Measurements from ENCODE around the gene NDUFS3. TPM values are rescaled to one million over a fixed set of nuclear protein-coding genes. Genes with fewer than 3 reads are reported as not detected.

NDUFS3 gene
- total and polyA plus RNA-seq, 2 experiments from 2014 or later, result 74.4 to 80.8 TPM

DNA sequence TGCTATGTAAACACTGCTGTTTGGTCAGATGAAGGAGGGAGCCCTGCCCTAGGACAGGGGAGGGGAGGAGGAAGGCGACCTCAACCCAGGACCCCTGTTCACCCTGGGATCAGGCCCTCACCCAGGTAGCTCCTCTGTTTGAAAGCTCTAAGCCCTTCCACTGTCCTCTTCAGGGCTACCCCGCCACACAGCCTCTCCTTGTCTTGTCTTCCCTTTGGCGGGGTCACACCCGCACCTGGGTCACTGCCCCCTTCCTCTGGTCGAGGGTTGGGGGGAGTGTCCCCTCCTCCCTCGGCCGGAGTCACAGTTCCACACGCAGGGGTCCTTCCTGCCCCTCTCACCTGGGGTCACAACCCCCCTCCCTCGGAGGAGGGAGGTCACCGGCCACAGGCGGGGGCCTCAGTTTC lies 13.9 kb upstream of the NDUFS3 start:
- Histone ChIP-seq H2AFZ (peak overlapping the region; percentile 90), H3K9me2 (ENCODE audit: insufficient read depth) (no peaks in the 10 kb centered on the region), H4K20me1 (ENCODE audit: insufficient read depth) (no peaks in the 10 kb centered on the region), H3K27ac (no peak overlapping the region), H3K36me3 (ENCODE audit: low read depth) (no peaks in the 10 kb centered on the region), H3K4me2 (ENCODE audit: unreplicated experiment) (peak overlapping the region; percentile 85), H3F3A (ENCODE audit: insufficient read depth) (no peaks in the 10 kb centered on the region), H3K4me1 (ENCODE audit: insufficient read depth) (peaks cover 9% of the 10 kb centered on the region; the same call in 1 of the 2 replicates), H3K9ac (peak overlapping the region; percentile 91), H3K27me3 (replicated peaks; ENCODE audit: insufficient read depth) (no peaks in the 10 kb centered on the region), H3K9me3 (ENCODE audit: low read depth) (no peaks in the 10 kb centered on the region), H3K4me3 (peak overlapping the region; percentile 89), H3K79me2 (ENCODE audit: insufficient read depth) (peaks cover 44% of the 10 kb centered on the region)
- TF ChIP-seq EZH2 (IDR thresholded peaks at IDR 0.05; ENCODE audit: insufficient read depth, poor library complexity, severe bottlenecking), result no peak
- no peak for TF ChIP-seq EZH2phosphoT487 (IDR thresholded peaks at IDR 0.05; ENCODE audit: insufficient read depth, low read depth)
- 14 to 23% methylated on average over 9 to 11 of the region's 11 CpGs for WGBS, 2 experiments (ENCODE audit: low coverage in 1 of 2, low lambda C conversion rate in 2 of 2, missing lambda C conversion rate in 2 of 2)
- in situ Hi-C loops (cut with MboI), result no loop called here
- no peak for DNase-seq

GRCh38 chr11:47565340-47566148 lies 13.3 kb upstream of the NDUFS3 start, which contains the start of gene PTPMT1:
Gene PTPMT1, plus strand, starts transcription at chr11:47565599. Its CDS starts 24 bp downstream, at chr11:47565623.
- TF ChIP-seq EZH2 (IDR thresholded peaks at IDR 0.05; ENCODE audit: insufficient read depth, poor library complexity, severe bottlenecking) (no peak), EZH2phosphoT487 (IDR thresholded peaks at IDR 0.05; ENCODE audit: insufficient read depth, low read depth) (no peak)
- H3K9ac ChIP-seq, result peak within 1 kb of the TSS; percentile 91
- peak within 1 kb of the TSS; percentile 85 for H3K4me2 ChIP-seq (ENCODE audit: unreplicated experiment)
- DNase-seq, result peak; percentile 92
- H3K36me3 ChIP-seq (ENCODE audit: low read depth), result no peaks in the 10 kb centered on the region
- 1 to 2% methylated on average over 48 to 74 of the region's 86 CpGs for WGBS, 2 experiments (ENCODE audit: low coverage in 1 of 2, low lambda C conversion rate in 2 of 2, missing lambda C conversion rate in 2 of 2)
- H3K9me2 ChIP-seq (ENCODE audit: insufficient read depth), result no peaks in the 10 kb centered on the region
- H3K4me1 ChIP-seq (ENCODE audit: insufficient read depth), result peaks cover 9% of the 10 kb centered on the region; the same call in 1 of the 2 replicates
- H4K20me1 ChIP-seq (ENCODE audit: insufficient read depth), result no peaks in the 10 kb centered on the region
- H3K27ac ChIP-seq, result no peak within 1 kb of the TSS
- peaks cover 4% of the 10 kb centered on the region; the same call in 1 of the 2 replicates for H3F3A ChIP-seq (ENCODE audit: insufficient read depth)
- peak within 1 kb of the TSS; percentile 89 for H3K4me3 ChIP-seq
- H2AFZ ChIP-seq, result peak within 1 kb of the TSS; percentile 90
- in situ Hi-C loops (cut with MboI), result no loop called here
- H3K9me3 ChIP-seq (ENCODE audit: low read depth), result no peaks in the 10 kb centered on the region
- no peaks in the 10 kb centered on the region for H3K27me3 ChIP-seq (replicated peaks; ENCODE audit: insufficient read depth)
- peaks cover 50% of the 10 kb centered on the region for H3K79me2 ChIP-seq (ENCODE audit: insufficient read depth)

DNA sequence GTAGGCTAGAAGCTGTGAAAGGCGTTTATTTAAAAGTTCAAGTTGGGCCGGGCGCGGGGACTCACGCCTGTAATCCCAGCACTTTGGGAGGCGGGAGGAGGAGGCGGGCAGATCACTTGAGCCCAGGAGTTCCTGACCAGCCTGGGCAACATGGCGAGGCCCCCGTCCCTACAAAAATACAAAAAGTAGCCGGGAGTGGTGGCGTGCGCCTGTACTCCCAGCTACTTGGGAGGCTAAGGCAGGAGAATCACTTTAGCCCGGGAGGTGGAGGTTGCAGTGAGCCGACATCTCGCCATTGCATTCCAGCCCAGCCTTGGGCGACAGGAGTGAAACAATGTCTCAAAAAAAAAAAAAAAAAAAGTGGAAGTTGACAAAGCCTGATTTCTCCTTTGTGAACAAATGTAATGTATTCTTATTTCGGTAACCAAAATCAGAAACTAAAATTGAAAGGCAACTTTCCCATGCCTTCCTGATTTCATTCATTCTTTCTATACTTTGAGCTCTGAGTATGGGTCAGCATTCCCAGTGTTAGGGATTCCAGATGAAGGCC lies 12.7 kb upstream of the NDUFS3 start:
- Histone ChIP-seq H3K9me3 (ENCODE audit: low read depth) (no peaks in the 10 kb centered on the region), H3K36me3 (ENCODE audit: low read depth) (0 out of 2 replicates have a peak, but pooled peaks cover under 1% of the 10 kb centered on the region), H3K4me2 (ENCODE audit: unreplicated experiment) (peak overlapping the region; percentile 85), H3K4me3 (peak overlapping the region; percentile 89), H4K20me1 (ENCODE audit: insufficient read depth) (no peaks in the 10 kb centered on the region), H3K4me1 (ENCODE audit: insufficient read depth) (peaks cover 9% of the 10 kb centered on the region; the same call in 1 of the 2 replicates), H3K9me2 (ENCODE audit: insufficient read depth) (no peaks in the 10 kb centered on the region), H3F3A (ENCODE audit: insufficient read depth) (peaks cover 11% of the 10 kb centered on the region), H2AFZ (peak overlapping the region; percentile 90), H3K9ac (peak overlapping the region; percentile 91), H3K27ac (no peak overlapping the region), H3K27me3 (replicated peaks; ENCODE audit: insufficient read depth) (no peaks in the 10 kb centered on the region), H3K79me2 (ENCODE audit: insufficient read depth) (peaks cover 57% of the 10 kb centered on the region)
- peak; percentile 43 for DNase-seq
- in situ Hi-C loops (cut with MboI), result no loop called here
- WGBS, 2 experiments (ENCODE audit: low coverage in 1 of 2, low lambda C conversion rate in 2 of 2, missing lambda C conversion rate in 2 of 2), result 24% methylated on average over 17 of the region's 17 CpGs
- no peak for TF ChIP-seq EZH2 (IDR thresholded peaks at IDR 0.05; ENCODE audit: insufficient read depth, poor library complexity, severe bottlenecking)
- no peak for TF ChIP-seq EZH2phosphoT487 (IDR thresholded peaks at IDR 0.05; ENCODE audit: insufficient read depth, low read depth)

GRCh38 chr11:47569646-47570045 lies 9.2 kb upstream of the NDUFS3 start:
- H2AFZ ChIP-seq, result no peak overlapping the region
- in situ Hi-C loops (cut with MboI), result no loop called here
- no peaks in the 10 kb centered on the region for H3K9me2 ChIP-seq (ENCODE audit: insufficient read depth)
- DNase-seq, result no peak
- H3K36me3 ChIP-seq (ENCODE audit: low read depth), result peaks cover 6% of the 10 kb centered on the region; the same call in 1 of the 2 replicates
- H3K27ac ChIP-seq, result no peak overlapping the region
- H4K20me1 ChIP-seq (ENCODE audit: insufficient read depth), result no peaks in the 10 kb centered on the region
- no peak overlapping the region for H3K9ac ChIP-seq
- H3K9me3 ChIP-seq (ENCODE audit: low read depth), result no peaks in the 10 kb centered on the region
- TF ChIP-seq EZH2 (IDR thresholded peaks at IDR 0.05; ENCODE audit: insufficient read depth, poor library complexity, severe bottlenecking) (no peak), EZH2phosphoT487 (IDR thresholded peaks at IDR 0.05; ENCODE audit: insufficient read depth, low read depth) (no peak)
- H3K4me3 ChIP-seq, result no peak overlapping the region
- H3F3A ChIP-seq (ENCODE audit: insufficient read depth), result peaks cover 31% of the 10 kb centered on the region
- no peak overlapping the region for H3K4me2 ChIP-seq (ENCODE audit: unreplicated experiment)
- peaks cover 24% of the 10 kb centered on the region for H3K4me1 ChIP-seq (ENCODE audit: insufficient read depth)
- peaks cover 75% of the 10 kb centered on the region for H3K79me2 ChIP-seq (ENCODE audit: insufficient read depth)
- 97 to 98% methylated on average over 7 of the region's 7 CpGs for WGBS, 2 experiments (ENCODE audit: low coverage in 1 of 2, low lambda C conversion rate in 2 of 2, missing lambda C conversion rate in 2 of 2)
- no peaks in the 10 kb centered on the region for H3K27me3 ChIP-seq (replicated peaks; ENCODE audit: insufficient read depth)

Measured in GM23248 (cell line).